DOHH2 (cell line): Measurements from ENCODE around the gene SLC22A15.

Source experiments
- CTCF ChIP-seq: fragments of 200-600 bp; sonication (generic); IDR thresholded peaks from one replicate; pipeline ENCODE4 v1.5.1; 2014; ENCODE audit warnings: antibody characterized with exemption, mild to moderate bottlenecking, low read depth, low read length; ENCODE audit not compliant: poor library complexity, severe bottlenecking
- EZH2phosphoT487 ChIP-seq: fragments of 200-600 bp; sonication (generic); IDR thresholded peaks from 2 replicates; pipeline ENCODE4 v1.6.1; 2017; ENCODE audit warnings: borderline replicate concordance, mild to moderate bottlenecking, antibody characterized with exemption, low read length, moderate library complexity, mixed read lengths

GRCh38 chr1:116110567-116111523, 134.5 kb downstream of the SLC22A15 start, which contains the start of gene MAB21L3:
- TF ChIP-seq CTCF (no peak), EZH2phosphoT487 (no peak)
